ENCODE measurements around the gene ODR4.
A peak's percentile ranks its signal among the peaks of the same experiment; 100 is the strongest.
"Not testable (repeated sequence)": the region's sequence is repeated elsewhere in the genome, so short reads cannot be mapped to it uniquely, and the experiment has no call there.

The ODR4 gene

DNA sequence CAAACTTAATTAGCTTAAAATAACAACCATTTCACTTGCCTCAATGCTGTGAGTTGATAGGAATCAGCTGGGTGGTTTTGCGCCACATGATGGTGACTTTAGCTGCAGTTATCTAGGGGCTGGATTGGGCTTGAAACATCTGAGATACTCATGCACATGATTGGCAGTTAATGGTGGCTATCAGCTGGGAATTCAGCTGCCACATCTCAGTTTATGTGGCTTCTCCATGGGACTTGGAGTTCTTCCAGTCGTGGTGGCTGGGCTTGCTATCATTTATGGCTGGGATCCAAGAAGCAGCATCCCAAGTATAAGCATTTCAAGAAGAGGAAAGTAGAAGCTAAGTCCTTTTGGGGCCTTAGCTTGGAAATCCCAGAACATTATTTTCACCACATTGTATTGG, 48.9 kb downstream of the ODR4 start:
- no peak for DNase-seq

DNA sequence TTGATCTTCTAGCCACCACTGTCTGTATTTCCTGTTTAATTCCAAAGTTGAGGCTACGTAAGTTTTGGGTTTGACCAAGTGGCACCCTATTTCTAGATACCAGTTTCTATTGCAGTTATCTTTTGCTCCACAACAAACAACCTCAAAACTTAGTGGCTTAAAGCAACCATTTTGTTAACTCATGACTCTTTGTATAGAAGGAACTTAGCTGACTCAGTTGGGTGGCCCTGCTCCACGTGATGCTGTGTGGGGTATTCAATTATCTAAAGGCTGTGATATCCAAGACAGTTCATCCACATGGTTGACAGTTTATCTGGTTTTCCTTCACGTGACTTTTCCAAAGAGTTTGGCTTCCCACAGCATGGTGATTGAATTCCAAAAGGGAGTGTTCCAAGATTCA, 50.5 kb downstream of the ODR4 start:
- no peak for DNase-seq

DNA sequence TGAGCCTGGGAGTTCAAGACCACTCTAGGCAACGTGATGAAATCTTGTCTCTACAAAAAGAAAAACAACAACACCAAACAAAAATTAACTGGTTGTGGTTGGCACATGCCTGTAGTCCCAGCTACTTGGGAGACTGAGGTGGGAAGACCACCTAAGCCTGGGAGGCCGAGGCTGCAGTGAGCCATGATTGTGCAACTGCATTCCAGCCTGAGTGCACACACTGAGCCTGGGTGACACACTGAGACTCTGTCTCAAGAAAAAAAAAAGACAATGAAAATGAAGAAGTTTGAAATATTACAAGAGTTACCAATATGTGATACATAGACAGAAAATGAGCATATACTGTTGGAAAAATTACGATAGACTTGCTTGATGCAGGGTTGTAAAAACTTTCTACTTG, 53.4 kb downstream of the ODR4 start:
- no peak for DNase-seq

DNA sequence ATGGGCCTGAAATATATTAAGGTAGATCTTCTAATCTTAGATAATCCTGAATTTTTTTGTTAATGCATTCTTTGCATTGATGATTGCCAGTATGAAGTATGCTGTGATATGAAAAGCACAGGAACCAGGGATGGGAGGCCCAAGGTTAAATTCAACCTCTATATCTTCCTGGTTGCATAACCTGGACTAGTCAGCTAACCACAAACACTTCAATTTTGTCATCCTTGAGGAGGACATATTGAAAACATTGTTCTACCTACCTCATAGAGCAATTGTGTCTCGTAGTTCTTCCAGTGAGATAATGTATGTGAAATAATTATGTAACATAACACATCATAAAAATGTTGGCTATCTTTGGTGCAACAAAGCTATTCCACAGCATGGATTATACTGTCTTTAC, 59.7 kb downstream of the ODR4 start:
- no peak for DNase-seq

DNA sequence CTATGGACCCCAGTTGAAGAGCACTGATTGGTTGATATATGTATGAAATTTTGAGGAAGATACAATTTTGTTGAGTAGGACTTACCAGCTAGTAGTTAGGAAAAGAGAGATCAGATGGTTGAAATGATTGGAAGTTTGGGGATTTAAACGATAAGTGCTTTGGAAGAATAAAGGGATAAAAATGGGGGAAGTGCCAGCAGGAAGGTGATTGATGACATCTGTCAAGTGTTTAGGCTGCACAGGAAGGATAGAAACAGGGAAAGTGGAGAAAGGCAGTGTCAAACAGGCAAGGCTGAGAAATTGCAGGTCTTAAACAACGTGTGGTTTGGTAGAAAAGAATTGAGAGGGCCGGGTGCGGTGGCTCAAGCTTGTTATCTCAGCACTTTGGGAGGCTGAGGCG, 62.9 kb downstream of the ODR4 start:
- DNase-seq = no peak

DNA sequence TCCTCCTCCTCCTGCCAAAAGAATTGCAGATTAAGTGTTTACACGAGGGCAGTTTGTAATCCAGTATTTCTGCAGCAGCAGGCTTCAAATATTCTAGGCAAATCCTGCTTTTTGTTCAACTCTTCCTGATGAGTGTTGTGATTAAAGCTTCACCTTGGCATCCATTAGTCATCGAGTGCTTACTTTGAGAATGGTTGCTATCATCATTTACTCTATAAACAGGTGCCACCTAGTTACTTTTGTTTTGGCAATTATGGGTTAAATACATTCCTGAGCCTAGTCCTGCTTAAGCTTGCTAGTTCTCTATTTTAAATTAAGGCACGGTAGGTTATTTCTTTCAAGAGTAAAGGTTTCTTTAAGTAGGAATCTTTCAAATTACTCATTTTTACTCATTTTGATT, 64.9 kb downstream of the ODR4 start:
- DNase-seq = peak; percentile 82

DNA sequence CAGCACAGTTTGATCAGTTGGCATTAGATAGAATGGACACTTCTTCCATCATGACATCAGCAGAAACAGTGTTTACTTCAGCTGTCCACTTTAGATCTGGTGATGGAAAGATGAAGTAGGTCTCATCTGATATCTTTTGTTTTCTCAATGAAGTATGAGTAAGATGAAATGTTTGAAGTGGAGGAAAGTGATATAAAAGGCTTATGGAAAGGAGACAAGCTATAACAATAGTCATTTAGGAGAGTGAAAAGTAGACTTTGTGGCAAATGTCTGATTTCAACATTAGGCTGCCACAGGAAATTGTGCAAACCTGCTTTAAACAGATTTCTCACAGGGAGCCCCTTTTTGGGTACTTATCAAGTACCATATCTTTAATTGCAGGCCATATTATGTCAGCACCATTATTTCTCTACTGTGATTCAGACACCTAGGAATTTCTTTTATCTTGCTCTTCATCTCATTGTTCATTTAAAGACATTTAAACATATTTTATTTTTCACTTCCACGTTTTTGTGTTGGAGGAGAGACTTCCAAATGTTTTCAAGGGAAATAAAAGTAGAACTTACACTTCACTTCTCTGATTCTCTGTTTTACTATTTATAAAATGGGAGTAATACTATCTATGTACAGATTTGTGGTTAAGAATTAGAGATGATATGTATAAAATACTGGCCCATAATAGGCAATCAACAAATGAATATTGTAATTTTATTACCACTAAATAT, 67.2 kb downstream of the ODR4 start:
- peak; percentile 40 for DNase-seq

DNA sequence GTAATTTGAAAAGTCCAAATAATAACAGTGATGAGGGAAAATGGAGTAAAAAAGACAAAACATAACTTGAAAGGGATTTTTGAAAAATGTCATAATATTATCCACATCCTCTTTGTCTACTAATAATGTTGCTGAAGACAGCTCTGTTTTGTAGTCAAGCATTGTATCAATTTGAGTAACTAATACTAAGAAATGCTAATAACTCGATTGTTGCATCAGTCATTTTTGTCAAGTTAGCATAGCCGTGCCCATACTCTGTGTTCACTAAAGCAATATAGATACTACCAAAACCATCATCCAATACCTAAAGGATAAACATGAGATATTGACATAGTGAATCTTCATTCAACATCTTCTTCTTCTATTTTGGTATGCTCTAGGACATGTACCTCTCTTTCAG, 68.0 kb downstream of the ODR4 start:
- DNase-seq = no peak

DNA sequence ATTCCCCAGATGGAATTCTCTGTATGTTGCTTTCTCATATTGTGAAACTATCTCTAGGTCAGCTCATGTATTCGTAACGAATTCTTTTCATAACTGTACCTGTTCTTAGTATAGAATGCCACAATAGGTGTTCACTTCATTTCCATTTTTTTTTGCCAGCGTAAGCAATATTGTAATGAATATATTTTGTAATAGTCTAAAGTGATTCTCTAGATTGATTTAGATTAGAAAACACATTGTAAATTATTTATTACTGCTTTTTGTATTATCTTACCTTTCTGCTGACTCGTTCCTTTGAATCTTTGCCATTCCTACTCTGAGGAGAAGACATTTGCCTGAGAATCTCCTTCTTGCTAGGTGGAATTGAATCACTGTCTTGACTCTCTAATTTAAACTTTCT, 70.5 kb downstream of the ODR4 start:
- DNase-seq = no peak

DNA sequence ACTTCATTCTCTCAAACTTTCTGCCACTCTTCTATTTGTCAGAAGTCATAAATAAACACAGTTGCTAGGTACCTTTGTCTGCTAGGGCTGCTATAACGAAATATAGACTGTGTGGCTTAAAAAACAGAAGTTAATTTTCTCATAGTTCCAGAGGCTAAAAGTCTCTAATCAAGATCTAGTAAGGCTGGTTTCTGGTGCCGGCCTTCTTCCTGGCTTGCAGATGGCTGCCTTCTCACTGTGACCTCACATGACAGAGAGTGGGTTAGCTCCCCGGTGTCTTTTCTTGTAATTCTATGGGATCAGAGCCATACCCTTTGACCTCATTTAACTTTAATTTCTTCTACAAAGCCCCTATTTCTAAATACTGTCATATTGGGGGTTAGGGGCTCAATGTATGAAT, 79.3 kb downstream of the ODR4 start:
- DNase-seq = no peak

DNA sequence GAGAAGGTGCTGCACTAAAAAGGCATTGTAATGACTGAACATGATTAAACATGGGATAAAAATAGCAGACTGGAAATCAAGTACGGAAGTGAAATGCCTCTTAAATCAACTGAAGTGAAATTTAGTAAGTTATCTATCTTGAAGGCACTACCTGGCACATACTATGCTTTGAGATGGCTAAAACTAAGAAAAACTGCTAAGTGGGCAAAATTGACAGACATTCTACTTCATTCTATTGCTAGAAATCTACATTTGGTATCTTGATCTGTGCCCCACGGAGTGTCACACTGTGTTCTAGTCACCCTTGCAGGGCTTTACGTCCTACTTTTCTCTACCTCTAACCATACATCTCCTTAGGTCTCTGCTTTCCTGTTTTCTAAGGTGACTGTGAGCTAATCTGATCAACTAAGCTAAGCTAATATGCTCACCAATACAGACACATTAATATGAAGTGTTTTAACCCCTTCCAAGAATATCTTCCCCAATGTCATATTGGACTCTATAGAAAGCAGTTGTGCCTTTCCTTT, 81.2 kb downstream of the ODR4 start:
- DNase-seq = no peak

DNA sequence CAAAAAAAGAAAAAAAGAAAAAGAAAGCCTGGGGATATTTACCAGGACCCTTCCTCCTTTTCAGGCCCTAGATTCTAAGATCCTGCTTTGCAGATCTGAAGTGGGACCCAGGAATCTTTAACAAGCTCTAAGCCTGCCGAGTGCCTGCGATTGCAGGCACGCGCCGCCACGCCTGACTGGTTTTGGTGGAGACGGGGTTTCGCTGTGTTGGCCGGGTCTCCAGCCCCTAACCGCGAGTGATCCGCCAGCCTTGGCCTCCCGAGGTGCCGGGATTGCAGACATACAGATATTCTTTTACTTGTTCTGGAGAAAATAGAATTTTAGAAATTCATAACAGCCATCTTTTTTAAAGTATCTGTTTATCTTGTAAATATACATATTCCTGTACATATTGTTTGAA, 83.5 kb downstream of the ODR4 start:
- DNase-seq = not testable (repeated sequence)

DNA sequence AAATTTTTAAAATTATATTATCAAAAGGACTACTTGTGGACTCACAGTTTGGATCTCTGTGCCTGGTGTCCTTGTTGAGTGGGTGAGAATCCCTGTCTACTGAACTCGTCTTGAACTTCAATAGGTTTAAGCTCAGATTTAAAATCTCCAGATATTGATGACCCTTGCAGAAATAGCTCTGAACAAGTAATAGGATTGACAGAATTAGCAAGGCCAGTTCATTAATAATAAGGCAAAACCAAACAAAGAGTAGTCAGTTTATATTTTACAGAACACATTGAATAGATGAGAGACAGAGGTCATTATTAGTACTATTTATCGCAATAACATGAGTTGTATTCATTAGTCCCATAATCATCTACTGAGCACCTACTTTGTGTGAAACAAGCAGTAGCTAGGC, 85.4 kb downstream of the ODR4 start, which contains the start of gene PDC:
Gene PDC (minus strand): TSS at position 101 of the 400 bp plus-strand sequence. CDS start 11,655 bp downstream, outside the sequence.
- no peak for DNase-seq

DNA sequence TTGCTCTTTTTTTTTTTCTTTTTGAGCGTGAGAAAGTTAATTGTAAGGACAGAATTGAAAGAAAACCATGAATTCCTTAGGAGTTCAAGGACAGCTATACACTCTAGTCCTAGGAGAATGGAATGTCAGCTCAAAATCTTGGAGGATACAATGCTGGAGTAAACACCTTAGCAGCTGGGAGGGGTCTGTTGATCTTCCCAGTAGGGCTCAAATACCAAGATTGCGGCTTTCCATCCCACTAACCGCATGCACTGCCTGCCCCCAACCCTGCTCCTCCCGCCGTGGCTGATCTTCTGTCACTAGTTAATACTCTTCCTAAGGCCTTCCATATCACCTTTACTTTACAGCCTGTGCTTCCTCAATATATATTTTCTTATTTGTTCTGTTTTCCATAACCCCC, 87.9 kb downstream of the ODR4 start:
- no peak for DNase-seq

DNA sequence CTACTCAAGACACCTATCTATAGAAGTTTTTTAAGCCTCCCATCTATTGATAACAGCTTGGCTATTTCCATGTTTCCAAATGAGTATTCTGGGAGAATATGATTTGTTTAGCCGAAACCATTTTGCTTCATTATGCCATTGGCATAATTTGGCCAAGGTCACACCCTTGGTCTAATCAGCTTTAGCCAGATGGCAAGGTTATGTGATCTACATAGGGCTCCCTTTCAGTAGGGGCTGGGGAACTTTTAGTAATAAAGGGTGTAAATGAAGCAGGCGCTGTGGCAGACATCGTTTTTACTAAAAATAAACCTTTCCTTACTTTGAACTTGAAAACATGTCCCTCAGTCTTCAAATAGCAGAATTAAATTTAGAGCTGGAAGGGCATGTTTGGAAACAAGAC, 88.3 kb downstream of the ODR4 start:
- no peak for DNase-seq

DNA sequence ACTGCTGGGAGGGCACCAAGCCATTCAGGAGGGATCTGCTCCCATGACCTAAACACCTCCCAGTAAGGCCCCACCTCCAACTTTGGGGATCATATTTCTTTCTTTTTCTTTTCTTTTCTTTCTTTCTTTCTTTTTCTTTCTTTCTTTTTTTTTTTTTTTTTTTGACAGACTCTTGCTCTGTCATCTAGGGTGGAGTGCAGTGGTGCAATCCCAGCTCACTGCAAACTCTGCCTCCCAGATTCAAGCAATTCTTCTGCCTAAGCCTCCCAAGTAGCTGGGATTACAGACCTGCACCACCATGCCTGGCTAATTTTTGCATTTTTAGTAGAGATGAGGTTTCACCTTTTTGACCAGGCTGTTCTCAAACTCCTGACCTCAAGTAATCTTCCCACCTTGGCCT, 89.9 kb downstream of the ODR4 start:
- DNase-seq = not testable (repeated sequence)

DNA sequence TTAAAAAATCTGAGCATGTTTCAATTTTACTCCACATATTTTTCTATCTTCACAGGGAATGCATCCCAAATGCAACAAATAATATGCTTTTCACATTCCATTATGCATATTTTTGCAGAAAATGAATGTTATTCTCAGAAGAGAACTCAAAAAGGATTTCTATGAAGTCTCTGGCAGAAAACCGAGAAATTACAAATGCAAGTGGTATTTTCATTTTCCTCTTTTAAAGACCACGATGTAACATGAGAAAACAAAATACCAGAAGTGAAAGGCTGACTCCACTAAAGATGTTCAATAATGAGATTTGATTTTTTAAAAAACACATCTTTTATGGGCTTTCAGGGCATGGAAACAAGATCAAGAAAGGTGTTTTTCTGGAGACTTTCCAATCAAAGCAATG, 90.3 kb downstream of the ODR4 start:
- DNase-seq = no peak
